WTC11 (cell line): ENCODE data around the gene CDX1. TPM values are rescaled to one million over a fixed set of nuclear protein-coding genes. Genes with fewer than 3 reads are reported as not detected.

Source experiments
- ATAC-seq: fragments of 200-7000 bp; cut with Tn5 transposase; 2 replicates; pipeline ENCODE4 v1.10.0; 2021; ENCODE audit warnings: mild to moderate bottlenecking, moderate library complexity
- CTCF ChIA-PET: fragments of 300-600 bp; sonication (Branson Sonifier 250); formaldehyde crosslinking; loops from one replicate; lab custom pipeline; 2021; ENCODE audit warnings: antibody characterized with exemption; lab: Charles Lee
- POLR2A ChIA-PET: fragments of 350-600 bp; sonication (Branson Sonifier 250); formaldehyde crosslinking; loops from one replicate; lab custom pipeline; 2021; ENCODE audit warnings: antibody characterized with exemption; lab: Charles Lee
- DNase-seq: peaks from one replicate; pipeline ENCODE4 v3.0.0; 2021; ENCODE audit warnings: low spot score
- H3K27ac Mint-ChIP-seq: 2 replicates; pipeline ENCODE4 v1.8.0; 2021; ENCODE audit warnings: mixed read lengths
- H3K27me3 Mint-ChIP-seq: 2 replicates; pipeline ENCODE4 v1.8.0; 2021; ENCODE audit warnings: low read depth, mild to moderate bottlenecking, moderate library complexity, mixed read lengths
- H3K36me3 Mint-ChIP-seq: 2 replicates; pipeline ENCODE4 v1.8.0; 2021; ENCODE audit warnings: mixed read lengths
- H3K4me1 Mint-ChIP-seq: 2 replicates; pipeline ENCODE4 v1.8.0; 2022; ENCODE audit warnings: mixed read lengths
- H3K4me3 Mint-ChIP-seq: 2 replicates; pipeline ENCODE4 v1.8.0; 2021; ENCODE audit warnings: mild to moderate bottlenecking, moderate library complexity, mixed read lengths
- H3K9me3 Mint-ChIP-seq: 2 replicates; pipeline ENCODE4 v1.8.0; 2021; ENCODE audit warnings: mixed read lengths
- AFF4 ChIP-seq: sonication (generic); formaldehyde crosslinking; IDR thresholded peaks from 2 replicates; pipeline ENCODE4 v1.8.1; 2023; ENCODE audit warnings: mild to moderate bottlenecking, missing genetic modification reagents, borderline replicate concordance
- AR ChIP-seq: fragments of 250-450 bp; sonication (Bioruptor Pico); IDR thresholded peaks from 2 replicates; pipeline ENCODE4 v1.9.0; 2021; ENCODE audit warnings: mild to moderate bottlenecking
- ATF2 ChIP-seq: sonication (generic); formaldehyde crosslinking; IDR thresholded peaks from 2 replicates; pipeline ENCODE4 v1.8.1; 2022; ENCODE audit warnings: low read depth, missing genetic modification reagents, borderline replicate concordance
- ATF6 ChIP-seq: sonication (generic); formaldehyde crosslinking; IDR thresholded peaks from 2 replicates; pipeline ENCODE4 v1.8.1; 2023; ENCODE audit warnings: mild to moderate bottlenecking, missing genetic modification reagents
- GRHL2 ChIP-seq: fragments of 250-450 bp; sonication (Bioruptor Pico); IDR thresholded peaks from 2 replicates; pipeline ENCODE4 v1.8.0; 2022; ENCODE audit warnings: mild to moderate bottlenecking, moderate library complexity; ENCODE audit not compliant: insufficient replicate concordance, severe bottlenecking
- RORB ChIP-seq: fragments of 250-450 bp; sonication (Bioruptor Pico); IDR thresholded peaks from 2 replicates; pipeline ENCODE4 v1.9.0; 2021; ENCODE audit warnings: mild to moderate bottlenecking
- SMAD3 ChIP-seq: sonication (generic); formaldehyde crosslinking; IDR thresholded peaks from 2 replicates; pipeline ENCODE4 v1.8.0; 2022; ENCODE audit warnings: missing genetic modification reagents, mild to moderate bottlenecking, borderline replicate concordance
- SOX15 ChIP-seq: fragments of 250-450 bp; sonication (Bioruptor Pico); IDR thresholded peaks from 2 replicates; pipeline ENCODE4 v1.9.0; 2021; ENCODE audit warnings: mild to moderate bottlenecking
- TP53 ChIP-seq: sonication (generic); formaldehyde crosslinking; IDR thresholded peaks from 2 replicates; pipeline ENCODE4 v1.8.1; 2023; ENCODE audit warnings: mild to moderate bottlenecking, missing genetic modification reagents
- ZNF121 ChIP-seq: sonication (generic); formaldehyde crosslinking; IDR thresholded peaks from 2 replicates; pipeline ENCODE4 v1.8.0; 2023; ENCODE audit warnings: missing genetic modification reagents
- ZNF138 ChIP-seq: sonication (generic); formaldehyde crosslinking; conservative IDR thresholded peaks from 2 replicates; pipeline ENCODE4 v1.8.1; 2022; ENCODE audit warnings: mild to moderate bottlenecking, moderate library complexity, missing genetic modification reagents
- ZNF232 ChIP-seq: sonication (generic); formaldehyde crosslinking; IDR thresholded peaks from 2 replicates; pipeline ENCODE4 v1.8.0; 2022; ENCODE audit warnings: mild to moderate bottlenecking, missing genetic modification reagents
- ZNF416 ChIP-seq: fragments of 250-450 bp; sonication (Bioruptor Pico); IDR thresholded peaks from 2 replicates; pipeline ENCODE4 v1.9.0; 2021; ENCODE audit warnings: mild to moderate bottlenecking, inconsistent platforms
- ZSCAN18 ChIP-seq: fragments of 250-450 bp; sonication (Bioruptor Pico); IDR thresholded peaks from 2 replicates; pipeline ENCODE4 v2.1.2; 2022; ENCODE audit warnings: mild to moderate bottlenecking, moderate library complexity
- total RNA-seq: library from RNA; stranded (reverse); gene quantifications from 3 replicates; pipeline ENCODE4 v1.2.3, GENCODE V29; 2021
- TF ChIP-seq, protein P1 (sequence below): fragments of 250-450 bp; sonication (Bioruptor Pico); IDR thresholded peaks from 2 replicates; pipeline ENCODE4 v1.9.0; 2021; ENCODE audit warnings: mild to moderate bottlenecking, borderline replicate concordance

Gene CDX1
- total RNA-seq, 1 experiment from 2014 or later, result 0.13 TPM

DNA sequence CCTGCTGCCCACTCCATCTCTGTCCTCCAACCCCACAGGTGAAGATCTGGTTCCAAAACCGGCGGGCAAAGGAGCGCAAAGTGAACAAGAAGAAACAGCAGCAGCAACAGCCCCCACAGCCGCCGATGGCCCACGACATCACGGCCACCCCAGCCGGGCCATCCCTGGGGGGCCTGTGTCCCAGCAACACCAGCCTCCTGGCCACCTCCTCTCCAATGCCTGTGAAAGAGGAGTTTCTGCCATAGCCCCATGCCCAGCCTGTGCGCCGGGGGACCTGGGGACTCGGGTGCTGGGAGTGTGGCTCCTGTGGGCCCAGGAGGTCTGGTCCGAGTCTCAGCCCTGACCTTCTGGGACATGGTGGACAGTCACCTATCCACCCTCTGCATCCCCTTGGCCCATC lies 16.9 kb downstream of the CDX1 start:
- H3K4me3 Mint-ChIP-seq, result no peak overlapping the region
- H3K4me1 Mint-ChIP-seq, result peaks cover 21% of the 10 kb centered on the region
- H3K9me3 Mint-ChIP-seq, result no peaks in the 10 kb centered on the region
- ChIA-PET CTCF (interaction anchor here (1.2 to 2.1 kb wide), 2 partner anchors 8 to 21 kb away, joined by 4 to 13 read pairs; no protein-coding TSS in a partner anchor), POLR2A (no interaction called here)
- no peak for TF ChIP-seq ZNF138 (CRISPR knock-in tag)
- no peak for TF ChIP-seq ZNF416
- TF ChIP-seq, protein P1, sequence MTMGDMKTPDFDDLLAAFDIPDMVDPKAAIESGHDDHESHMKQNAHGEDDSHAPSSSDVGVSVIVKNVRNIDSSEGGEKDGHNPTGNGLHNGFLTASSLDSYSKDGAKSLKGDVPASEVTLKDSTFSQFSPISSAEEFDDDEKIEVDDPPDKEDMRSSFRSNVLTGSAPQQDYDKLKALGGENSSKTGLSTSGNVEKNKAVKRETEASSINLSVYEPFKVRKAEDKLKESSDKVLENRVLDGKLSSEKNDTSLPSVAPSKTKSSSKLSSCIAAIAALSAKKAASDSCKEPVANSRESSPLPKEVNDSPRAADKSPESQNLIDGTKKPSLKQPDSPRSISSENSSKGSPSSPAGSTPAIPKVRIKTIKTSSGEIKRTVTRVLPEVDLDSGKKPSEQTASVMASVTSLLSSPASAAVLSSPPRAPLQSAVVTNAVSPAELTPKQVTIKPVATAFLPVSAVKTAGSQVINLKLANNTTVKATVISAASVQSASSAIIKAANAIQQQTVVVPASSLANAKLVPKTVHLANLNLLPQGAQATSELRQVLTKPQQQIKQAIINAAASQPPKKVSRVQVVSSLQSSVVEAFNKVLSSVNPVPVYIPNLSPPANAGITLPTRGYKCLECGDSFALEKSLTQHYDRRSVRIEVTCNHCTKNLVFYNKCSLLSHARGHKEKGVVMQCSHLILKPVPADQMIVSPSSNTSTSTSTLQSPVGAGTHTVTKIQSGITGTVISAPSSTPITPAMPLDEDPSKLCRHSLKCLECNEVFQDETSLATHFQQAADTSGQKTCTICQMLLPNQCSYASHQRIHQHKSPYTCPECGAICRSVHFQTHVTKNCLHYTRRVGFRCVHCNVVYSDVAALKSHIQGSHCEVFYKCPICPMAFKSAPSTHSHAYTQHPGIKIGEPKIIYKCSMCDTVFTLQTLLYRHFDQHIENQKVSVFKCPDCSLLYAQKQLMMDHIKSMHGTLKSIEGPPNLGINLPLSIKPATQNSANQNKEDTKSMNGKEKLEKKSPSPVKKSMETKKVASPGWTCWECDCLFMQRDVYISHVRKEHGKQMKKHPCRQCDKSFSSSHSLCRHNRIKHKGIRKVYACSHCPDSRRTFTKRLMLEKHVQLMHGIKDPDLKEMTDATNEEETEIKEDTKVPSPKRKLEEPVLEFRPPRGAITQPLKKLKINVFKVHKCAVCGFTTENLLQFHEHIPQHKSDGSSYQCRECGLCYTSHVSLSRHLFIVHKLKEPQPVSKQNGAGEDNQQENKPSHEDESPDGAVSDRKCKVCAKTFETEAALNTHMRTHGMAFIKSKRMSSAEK (CRISPR knock-in tag), result no peak
- no peak for TF ChIP-seq ZNF121 (CRISPR knock-in tag)
- no peak for TF ChIP-seq ZSCAN18 (CRISPR knock-in tag)
- no peak for TF ChIP-seq ATF2 (CRISPR knock-in tag)
- TF ChIP-seq SMAD3 (CRISPR knock-in tag), result no peak
- TF ChIP-seq RORB (CRISPR knock-in tag), result no peak
- no peak for TF ChIP-seq AR (CRISPR knock-in tag)
- TF ChIP-seq GRHL2 (CRISPR knock-in tag), result no peak
- no peak for TF ChIP-seq TP53 (CRISPR knock-in tag)
- TF ChIP-seq ZNF232 (CRISPR knock-in tag), result no peak
- peaks cover 43% of the 10 kb centered on the region for H3K27me3 Mint-ChIP-seq
- DNase-seq (no peak), ATAC-seq (no peak)
- H3K36me3 Mint-ChIP-seq, result no peaks in the 10 kb centered on the region
- no peak overlapping the region for H3K27ac Mint-ChIP-seq

DNA sequence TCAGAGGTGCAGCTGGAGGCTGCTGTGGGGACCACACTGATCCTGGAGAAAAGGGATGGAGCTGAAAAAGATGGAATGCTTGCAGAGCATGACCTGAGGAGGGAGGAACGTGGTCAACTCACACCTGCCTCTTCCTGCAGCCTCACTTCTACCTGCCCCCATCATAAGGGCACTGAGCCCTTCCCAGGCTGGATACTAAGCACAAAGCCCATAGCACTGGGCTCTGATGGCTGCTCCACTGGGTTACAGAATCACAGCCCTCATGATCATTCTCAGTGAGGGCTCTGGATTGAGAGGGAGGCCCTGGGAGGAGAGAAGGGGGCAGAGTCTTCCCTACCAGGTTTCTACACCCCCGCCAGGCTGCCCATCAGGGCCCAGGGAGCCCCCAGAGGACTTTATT lies 17.4 kb downstream of the CDX1 start:
- ChIA-PET CTCF (interaction anchor here (1.2 to 2.1 kb wide), 2 partner anchors 8 to 22 kb away, joined by 4 to 13 read pairs; no protein-coding TSS in a partner anchor), POLR2A (no interaction called here)
- no peak for DNase-seq
- H3K27me3 Mint-ChIP-seq, result peaks cover 48% of the 10 kb centered on the region
- H3K9me3 Mint-ChIP-seq, result no peaks in the 10 kb centered on the region
- ATAC-seq, result no peak
- H3K27ac Mint-ChIP-seq, result no peak overlapping the region
- H3K4me3 Mint-ChIP-seq, result no peak overlapping the region
- H3K4me1 Mint-ChIP-seq, result peaks cover 21% of the 10 kb centered on the region
- no peaks in the 10 kb centered on the region for H3K36me3 Mint-ChIP-seq
- TF ChIP-seq ATF6 (CRISPR knock-in tag), result no peak
- TF ChIP-seq AFF4, result no peak
- no peak for TF ChIP-seq SOX15 (CRISPR knock-in tag)
